Heart left ventricle (tissue), 16 donors: ENCODE measurements around the gene ATP6AP2. TPM values are rescaled to one million over a fixed set of nuclear protein-coding genes. Genes with fewer than 3 reads are reported as not detected.

Experiments
- ATAC-seq, 4 donors: fragments of 200-7000 bp; cut with Tn5 transposase; one replicate each; pipeline ENCODE4 v1.9.1; 2020 to 2022; ENCODE audit warnings: moderate library complexity in 4 of 4, mild to moderate bottlenecking in 3 of 4, moderate number of reproducible peaks in 1 of 4
- DNase-seq, 5 donors: peaks; one replicate each; pipeline ENCODE4 v3.0.0-alpha.2; 2020
- H3K27ac ChIP-seq, 12 donors: fragments of 200-600 bp; sonication (generic) in 4 of 12; one replicate each; pipeline versions ENCODE4 v1.5.0 to v1.8.0; 2016 to 2022; ENCODE audit warnings: mild to moderate bottlenecking in 2 of 12
- H3K27me3 ChIP-seq, 9 donors: fragments of 200-600 bp; sonication (generic) in 2 of 9; one replicate each; pipeline versions ENCODE4 v1.5.1 to v1.8.0; 2016 to 2022; ENCODE audit warnings: mild to moderate bottlenecking in 3 of 9
- H3K36me3 ChIP-seq, 9 donors: fragments of 200-600 bp; sonication (generic) in 2 of 9; one replicate each; pipeline versions ENCODE4 v1.5.0 to v1.8.0; 2018 to 2022; ENCODE audit warnings: mild to moderate bottlenecking in 2 of 9
- H3K4me1 ChIP-seq, 12 donors: fragments of 200-600 bp; sonication (generic) in 4 of 12; one replicate each; pipeline versions ENCODE4 v1.5.0 to v1.8.0; 2016 to 2022; ENCODE audit warnings: mild to moderate bottlenecking in 3 of 12
- H3K4me3 ChIP-seq, 12 donors: fragments of 200-600 bp; sonication (generic) in 4 of 12; one replicate each; pipeline versions ENCODE4 v1.5.0 to v1.8.0; 2017 to 2022; ENCODE audit warnings: mild to moderate bottlenecking in 9 of 12, moderate library complexity in 4 of 12
- H3K9me3 ChIP-seq, 12 donors: fragments of 200-600 bp; sonication (generic) in 4 of 12; one replicate each; pipeline versions ENCODE4 v1.5.0 to v1.8.0; 2016 to 2022; ENCODE audit warnings: mild to moderate bottlenecking in 1 of 12
- POLR2A ChIP-seq, 2 donors: fragments of 450-650 bp; IDR thresholded peaks; one replicate each; pipeline ENCODE4 v1.6.1; 2017; ENCODE audit warnings: antibody characterized with exemption in 2 of 2, mild to moderate bottlenecking in 2 of 2, moderate library complexity in 2 of 2
- WGBS, 4 donors: extraction: QIAGEN DNeasy Blood & Tissue Kit in 2 of 4; methylation state at CpG; one replicate each; pipeline versions ENCODE4 v1.1.5 to v1.1.7; 2013 to 2018; 5-methylcytosine and 5-hydroxymethylcytosine counted together
- intact Hi-C, 10 donors: fragments of 100-400 bp; cut with DNase I; formaldehyde crosslinking; loops; one replicate each; pipeline versions ENCODE4 v1.11.1 to v1.14.2; 2022
- polyA plus RNA-seq, 2 donors: library from polyadenylated mRNA; stranded (reverse); fragments of 200-250 nt; gene quantifications; one replicate each; pipeline ENCODE4 v1.2.3, GENCODE V29; 2013
- total RNA-seq, 9 donors: library from RNA; depleted of rRNA in 2 of 9; stranded (reverse); fragments of >200 nt in 2 of 9; fragmentation: NEBNext Ultra II Directional in 3 of 9; extraction: Animal tissue kit (Norgen Biotek cat#: 25700) in 3 of 9; gene quantifications; one replicate each; pipeline versions ENCODE4 v1.1.0 to v1.2.4, GENCODE V29; 2016 to 2023
- TF ChIP-seq, protein P1 (sequence below), 12 donors: fragments of 200-600 bp; sonication (generic) in 4 of 12; IDR thresholded peaks; one replicate each; pipeline versions ENCODE4 v1.5.0 to v1.8.0; 2018 to 2022; ENCODE audit warnings: antibody characterized with exemption in 12 of 12, mild to moderate bottlenecking in 5 of 12
- donor health status: ischemic (EF 13 %, LVEDD 7.1; RV severe dilation, severe dysfunction).
- donor health status: healthy with polysubstance abuse.
- donor health status: DM: no; HTN: yes; CAD: no.
- donor health status: DM: no; HTN: no; CAD: no.
- donor health status: ischemic (EF 25% LVEDD 6.9; RV normal size, moderate dysfunction).
- donor health status: ischemic (EF 25% LVEDD 5.7; RV mildly dilated, moderate dysfunction).
- donor health status: healthy.
- donor health status: DM: yes; HTN: yes; CAD: no.
- donor health status: ischemic (EF 35%, LVEDD 5.7; RV mildly dilated, moderate dysfunction).
- donor health status: nonischemic (EF 11% LVEDD 7.7; RV severe dilation, severe dysfunction).
- donor health status: DM: yes; HTN: yes; CAD: no.
- donor health status: PGD.
- donor health status: ischemic (EF 29% LVEDD 5.4; RV normal size, mild dysfunction).
- donor health status: nonischemic (EF 23%, LVEDD 6.1; RV moderate dilation, normal function).

ATP6AP2 gene
- total and polyA plus RNA-seq, 11 donors: 28.5 to 93.6 (median 51.0) TPM

DNA sequence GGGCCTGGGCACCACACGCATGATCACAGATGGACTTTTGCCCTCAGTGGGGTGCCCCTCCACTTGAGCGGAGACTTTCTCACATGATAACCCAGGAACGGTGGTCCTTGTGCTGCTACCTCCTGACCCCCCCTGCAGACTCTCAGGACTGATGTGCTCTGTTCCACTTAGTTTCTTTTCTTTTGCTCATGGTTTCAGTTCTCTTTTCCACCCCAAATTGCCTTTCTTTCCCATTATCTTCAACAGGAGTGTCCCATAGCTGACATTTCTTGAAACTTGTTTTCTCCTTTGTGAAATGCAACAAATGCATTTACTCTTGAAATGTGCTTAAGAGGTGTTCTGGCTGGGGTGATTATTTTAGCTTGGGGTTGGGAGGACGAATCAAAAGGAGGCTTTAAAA lies 51.4 kb downstream of the ATP6AP2 start:
- peaks cover 0 to 13% (median 0%) of the 10 kb centered on the region in 9 donors for H3K27me3 ChIP-seq
- ATAC-seq (no peak), DNase-seq (no peak)
- H3K36me3 ChIP-seq: peaks cover 0 to 100% (median 89%) of the 10 kb centered on the region in 9 donors
- H3K27ac ChIP-seq: no peak overlapping the region
- H3K4me3 ChIP-seq: no peak overlapping the region
- H3K9me3 ChIP-seq: no peaks in the 10 kb centered on the region
- WGBS, 4 donors: 85 to 92% (median 90%) methylated on average over 3 to 4 of the region's 4 CpGs
- intact Hi-C loops: loop anchor here in 1 of 10 donors (10.0 kb wide), 1 partner anchor 77 kb away; no protein-coding TSS in a partner anchor
- TF ChIP-seq, protein P1, sequence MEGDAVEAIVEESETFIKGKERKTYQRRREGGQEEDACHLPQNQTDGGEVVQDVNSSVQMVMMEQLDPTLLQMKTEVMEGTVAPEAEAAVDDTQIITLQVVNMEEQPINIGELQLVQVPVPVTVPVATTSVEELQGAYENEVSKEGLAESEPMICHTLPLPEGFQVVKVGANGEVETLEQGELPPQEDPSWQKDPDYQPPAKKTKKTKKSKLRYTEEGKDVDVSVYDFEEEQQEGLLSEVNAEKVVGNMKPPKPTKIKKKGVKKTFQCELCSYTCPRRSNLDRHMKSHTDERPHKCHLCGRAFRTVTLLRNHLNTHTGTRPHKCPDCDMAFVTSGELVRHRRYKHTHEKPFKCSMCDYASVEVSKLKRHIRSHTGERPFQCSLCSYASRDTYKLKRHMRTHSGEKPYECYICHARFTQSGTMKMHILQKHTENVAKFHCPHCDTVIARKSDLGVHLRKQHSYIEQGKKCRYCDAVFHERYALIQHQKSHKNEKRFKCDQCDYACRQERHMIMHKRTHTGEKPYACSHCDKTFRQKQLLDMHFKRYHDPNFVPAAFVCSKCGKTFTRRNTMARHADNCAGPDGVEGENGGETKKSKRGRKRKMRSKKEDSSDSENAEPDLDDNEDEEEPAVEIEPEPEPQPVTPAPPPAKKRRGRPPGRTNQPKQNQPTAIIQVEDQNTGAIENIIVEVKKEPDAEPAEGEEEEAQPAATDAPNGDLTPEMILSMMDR (IDR thresholded peaks at IDR 0.05): no peak
- no peak for TF ChIP-seq POLR2A (IDR thresholded peaks at IDR 0.05)
- peaks cover 0 to 5% (median 0%) of the 10 kb centered on the region in 12 donors for H3K4me1 ChIP-seq

DNA sequence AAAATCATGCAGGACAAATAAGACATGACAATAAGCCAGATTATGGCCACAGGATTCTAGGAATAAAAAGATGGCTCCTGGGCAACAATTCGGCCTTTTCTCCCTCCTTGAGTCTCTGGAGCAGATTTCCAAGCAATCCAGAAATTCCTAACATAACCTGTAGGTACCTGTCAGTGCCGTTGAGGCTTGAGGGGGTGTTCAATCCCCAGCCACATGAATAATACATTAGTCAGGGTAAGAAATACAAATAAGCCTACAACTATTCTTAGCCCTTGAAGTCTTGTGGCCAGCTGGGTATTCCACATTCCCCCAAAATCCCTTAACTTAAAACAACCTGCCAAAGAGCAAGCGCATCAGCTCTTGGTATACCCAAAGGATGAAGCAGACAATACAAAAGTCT lies 56.9 kb downstream of the ATP6AP2 start:
- Histone ChIP-seq H3K27ac (no peak overlapping the region), H3K36me3 (peaks cover 0 to 92% (median 65%) of the 10 kb centered on the region in 9 donors), H3K4me3 (no peak overlapping the region), H3K27me3 (peaks cover 0 to 27% (median 0%) of the 10 kb centered on the region in 9 donors), H3K4me1 (peaks cover 0 to 33% (median 0%) of the 10 kb centered on the region in 12 donors), H3K9me3 (no peaks in the 10 kb centered on the region)
- TF ChIP-seq, protein P1 (IDR thresholded peaks at IDR 0.05): no peak
- no peak for TF ChIP-seq POLR2A (IDR thresholded peaks at IDR 0.05)
- intact Hi-C loops: loop anchor here in 1 of 10 donors (10.0 kb wide), 1 partner anchor 83 kb away; no protein-coding TSS in a partner anchor
- 81 to 93% (median 89%) methylated on average over 3 of the region's 3 CpGs for WGBS, 4 donors
- DNase-seq (no peak), ATAC-seq (no peak)

DNA sequence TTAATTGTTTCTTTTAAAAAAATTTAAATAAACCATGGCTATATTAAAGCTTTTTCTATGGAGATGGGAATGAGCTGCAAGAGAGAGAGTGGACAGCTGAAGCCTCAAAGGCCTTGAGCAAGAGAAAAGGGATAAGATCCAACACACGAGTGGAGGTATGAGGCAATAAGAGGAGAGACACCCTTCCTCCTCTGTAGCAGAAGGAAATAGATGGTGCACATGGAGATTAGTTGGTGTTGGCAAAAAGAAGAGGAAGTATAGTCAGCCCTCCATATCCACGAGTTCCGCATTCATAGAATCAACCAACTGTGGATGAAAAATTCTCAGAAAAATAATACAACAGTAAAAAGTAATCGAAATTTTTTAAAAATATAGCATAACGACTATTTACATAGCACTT lies 63.4 kb downstream of the ATP6AP2 start:
- Histone ChIP-seq H3K4me1 (peaks cover 0 to 70% (median 18%) of the 10 kb centered on the region in 12 donors), H3K27me3 (peaks cover 0 to 15% (median 0%) of the 10 kb centered on the region in 9 donors), H3K27ac (peak overlapping the region in 11 of 12 donors; percentile 64 to 87 (median 77)), H3K36me3 (peaks cover 0 to 33% (median 3%) of the 10 kb centered on the region in 9 donors), H3K4me3 (peak overlapping the region in 9 of 12 donors; percentile 35 to 57 (median 44)), H3K9me3 (no peaks in the 10 kb centered on the region)
- intact Hi-C loops: loop anchor here in 2 of 10 donors (10.0 kb wide), 2 partner anchors 59 to 91 kb away; partner anchors contain the start of genes ATP6AP2 (in 1 of the 2) and MED14 (in 1 of the 2)
- TF ChIP-seq, protein P1 (IDR thresholded peaks at IDR 0.05): no peak
- no peak for TF ChIP-seq POLR2A (IDR thresholded peaks at IDR 0.05)
- WGBS, 4 donors: 50 to 69% (median 59%) methylated on average over 5 of the region's 5 CpGs
- peak in 3 of 4 donors; percentile 5 to 22 (median 10) for ATAC-seq
- no peak for DNase-seq

DNA sequence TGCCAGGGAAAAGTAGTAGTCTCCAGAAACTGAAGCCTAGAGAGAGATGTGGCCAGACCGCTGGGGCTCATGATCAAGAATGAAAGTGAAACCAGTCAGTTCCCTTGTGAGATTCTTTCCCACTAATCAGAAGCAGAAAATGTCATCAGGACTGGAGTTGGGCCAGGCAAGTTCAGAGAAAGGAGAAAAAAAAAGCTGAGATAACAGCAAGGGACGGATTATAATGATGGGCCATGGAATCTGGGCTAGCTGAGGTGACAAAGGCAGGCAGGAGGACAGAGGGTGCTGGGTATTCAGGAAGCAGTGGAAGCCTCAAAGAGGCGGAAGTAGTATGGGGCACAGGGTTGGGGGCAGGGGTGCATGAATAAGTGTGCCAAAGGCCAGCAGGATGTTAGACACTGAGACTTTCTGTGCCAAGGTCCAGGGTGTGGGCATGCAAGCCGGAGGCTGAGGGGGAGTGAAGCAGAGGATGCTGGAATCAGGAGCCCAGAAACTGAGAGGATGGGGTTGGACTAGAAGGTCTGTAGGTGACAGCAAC lies 64.1 kb downstream of the ATP6AP2 start:
- ATAC-seq (peak; percentile 35 to 76 (median 58)), DNase-seq (peak in 4 of 5 donors; percentile 48 to 62 (median 62))
- WGBS, 4 donors: 0 to 30% (median 9%) methylated on average over 4 of the region's 4 CpGs
- peak overlapping the region in 11 of 12 donors; percentile 6 to 57 (median 40) for H3K4me3 ChIP-seq
- peaks cover 0 to 64% (median 18%) of the 10 kb centered on the region in 12 donors for H3K4me1 ChIP-seq
- H3K27me3 ChIP-seq: peaks cover 0 to 8% (median 0%) of the 10 kb centered on the region in 9 donors
- no peak for TF ChIP-seq POLR2A (IDR thresholded peaks at IDR 0.05)
- TF ChIP-seq, protein P1 (IDR thresholded peaks at IDR 0.05): no peak
- intact Hi-C loops: loop anchor here in 4 of 10 donors (5.0 to 10.0 kb wide), 3 partner anchors 60 to 103 kb away; partner anchors contain the start of genes ATP6AP2 (in 1 of the 4) and MED14 (in 1 of the 4)
- H3K9me3 ChIP-seq: no peaks in the 10 kb centered on the region
- peaks cover 0 to 28% (median 3%) of the 10 kb centered on the region in 9 donors for H3K36me3 ChIP-seq
- H3K27ac ChIP-seq: peak overlapping the region; percentile 40 to 87 (median 76)
